ENCODE measurements around the gene CCNE1. TPM values are rescaled to one million over a fixed set of nuclear protein-coding genes. Genes with fewer than 3 reads are reported as not detected.

The CCNE1 gene
- total RNA-seq, 1 experiment from 2014 or later, result 12.0 TPM

DNA sequence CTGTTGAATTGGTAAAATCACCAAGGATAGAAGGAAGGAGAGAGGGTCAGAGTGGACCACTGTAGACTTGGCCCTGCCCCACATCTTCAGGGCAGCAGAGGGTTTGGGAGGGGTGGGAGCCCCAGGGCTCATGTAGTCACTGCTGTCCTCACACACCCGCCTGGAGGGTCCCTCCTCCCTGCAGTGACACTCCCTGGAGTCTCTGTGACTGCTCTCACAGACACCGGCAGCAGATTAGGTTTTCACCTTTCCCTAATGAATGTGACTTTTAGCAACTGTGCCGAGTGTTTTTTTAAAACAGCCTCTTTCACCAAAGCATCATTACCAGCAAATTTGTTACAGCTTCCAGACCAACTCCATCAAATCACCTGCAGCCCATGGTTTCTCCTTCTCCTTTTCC, 45.7 kb upstream of the CCNE1 start:
- TF ChIP-seq, protein P1, sequence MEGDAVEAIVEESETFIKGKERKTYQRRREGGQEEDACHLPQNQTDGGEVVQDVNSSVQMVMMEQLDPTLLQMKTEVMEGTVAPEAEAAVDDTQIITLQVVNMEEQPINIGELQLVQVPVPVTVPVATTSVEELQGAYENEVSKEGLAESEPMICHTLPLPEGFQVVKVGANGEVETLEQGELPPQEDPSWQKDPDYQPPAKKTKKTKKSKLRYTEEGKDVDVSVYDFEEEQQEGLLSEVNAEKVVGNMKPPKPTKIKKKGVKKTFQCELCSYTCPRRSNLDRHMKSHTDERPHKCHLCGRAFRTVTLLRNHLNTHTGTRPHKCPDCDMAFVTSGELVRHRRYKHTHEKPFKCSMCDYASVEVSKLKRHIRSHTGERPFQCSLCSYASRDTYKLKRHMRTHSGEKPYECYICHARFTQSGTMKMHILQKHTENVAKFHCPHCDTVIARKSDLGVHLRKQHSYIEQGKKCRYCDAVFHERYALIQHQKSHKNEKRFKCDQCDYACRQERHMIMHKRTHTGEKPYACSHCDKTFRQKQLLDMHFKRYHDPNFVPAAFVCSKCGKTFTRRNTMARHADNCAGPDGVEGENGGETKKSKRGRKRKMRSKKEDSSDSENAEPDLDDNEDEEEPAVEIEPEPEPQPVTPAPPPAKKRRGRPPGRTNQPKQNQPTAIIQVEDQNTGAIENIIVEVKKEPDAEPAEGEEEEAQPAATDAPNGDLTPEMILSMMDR (conservative IDR thresholded peaks at IDR 0.05; ENCODE audit: low read depth, low read length), result no peak
- no peak for TF ChIP-seq EZH2 (IDR thresholded peaks at IDR 0.05; ENCODE audit: borderline replicate concordance, low read depth, low read length, poor library complexity, severe bottlenecking)
- Histone ChIP-seq H3K4me1 (ENCODE audit: insufficient read depth, low read length, poor library complexity, severe bottlenecking) (no peaks in the 10 kb centered on the region), H3K27me3 (replicated peaks; ENCODE audit: insufficient read depth, low read depth, low read length, poor library complexity) (peaks cover 3% of the 10 kb centered on the region), H3K27ac (ENCODE audit: low read depth, low read length, poor library complexity, severe bottlenecking) (no peak overlapping the region), H3K9me3 (ENCODE audit: low read depth, low read length, poor library complexity, severe bottlenecking) (no peaks in the 10 kb centered on the region), H3K4me3 (ENCODE audit: low read depth, low read length, poor library complexity, severe bottlenecking) (no peak overlapping the region), H3K36me3 (ENCODE audit: insufficient read depth, low read length, poor library complexity, severe bottlenecking) (no peaks in the 10 kb centered on the region)
- ChIA-PET CTCF (no interaction called here), POLR2A (ENCODE audit: low non-redundant PET) (no interaction called here)
- no peak for DNase-seq (ENCODE audit: low spot score)
- BruUV-seq (replicated peaks), result no TSS peak
- intact Hi-C loops (cut with micrococcal nuclease; ENCODE audit: unreplicated experiment), result no loop called here

DNA sequence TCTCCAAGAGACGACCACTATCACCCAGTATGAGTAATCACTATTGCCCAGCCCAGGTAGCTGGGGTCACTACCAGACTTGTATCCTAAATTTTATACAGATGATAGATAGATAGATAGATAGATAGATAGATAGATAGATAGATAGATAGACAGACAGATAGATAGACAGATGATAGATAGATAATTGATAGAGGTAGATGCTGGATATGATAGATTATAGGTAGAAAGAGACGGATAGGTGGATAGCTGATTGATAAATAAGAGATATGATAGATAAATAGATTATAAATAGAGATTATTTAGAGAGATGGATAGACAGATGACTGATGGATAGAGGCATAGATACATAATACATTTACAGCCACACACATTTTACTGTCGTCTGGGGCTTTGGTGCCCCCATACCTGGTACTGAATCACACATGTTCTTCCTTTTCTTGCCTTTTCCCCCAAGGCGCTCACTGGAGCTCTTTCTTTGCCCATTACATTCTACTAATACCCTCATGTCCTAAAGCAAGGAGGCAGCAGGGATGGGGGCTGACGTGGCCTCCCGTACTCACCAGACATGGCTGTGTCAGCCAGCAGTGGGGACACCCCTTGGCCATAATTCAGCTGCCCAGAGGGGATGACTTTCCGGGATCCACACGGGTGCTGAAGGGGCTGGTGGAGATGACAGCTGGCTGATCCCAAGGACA, 44.6 kb upstream of the CCNE1 start:
- no peak overlapping the region for H3K4me3 ChIP-seq (ENCODE audit: low read depth, low read length, poor library complexity, severe bottlenecking)
- BruUV-seq (replicated peaks), result no TSS peak
- H3K9me3 ChIP-seq (ENCODE audit: low read depth, low read length, poor library complexity, severe bottlenecking), result no peaks in the 10 kb centered on the region
- CTCF ChIA-PET, result no interaction called here
- TF ChIP-seq EZH2 (IDR thresholded peaks at IDR 0.05; ENCODE audit: borderline replicate concordance, low read depth, low read length, poor library complexity, severe bottlenecking), result no peak
- TF ChIP-seq, protein P1 (conservative IDR thresholded peaks at IDR 0.05; ENCODE audit: low read depth, low read length), result no peak
- no peak for DNase-seq (ENCODE audit: low spot score)
- intact Hi-C loops (cut with micrococcal nuclease; ENCODE audit: unreplicated experiment), result no loop called here
- H3K36me3 ChIP-seq (ENCODE audit: insufficient read depth, low read length, poor library complexity, severe bottlenecking), result no peaks in the 10 kb centered on the region
- H3K27ac ChIP-seq (ENCODE audit: low read depth, low read length, poor library complexity, severe bottlenecking), result no peak overlapping the region
- peaks cover 3% of the 10 kb centered on the region for H3K27me3 ChIP-seq (replicated peaks; ENCODE audit: insufficient read depth, low read depth, low read length, poor library complexity)
- POLR2A ChIA-PET (ENCODE audit: low non-redundant PET), result no interaction called here
- H3K4me1 ChIP-seq (ENCODE audit: insufficient read depth, low read length, poor library complexity, severe bottlenecking), result no peaks in the 10 kb centered on the region

DNA sequence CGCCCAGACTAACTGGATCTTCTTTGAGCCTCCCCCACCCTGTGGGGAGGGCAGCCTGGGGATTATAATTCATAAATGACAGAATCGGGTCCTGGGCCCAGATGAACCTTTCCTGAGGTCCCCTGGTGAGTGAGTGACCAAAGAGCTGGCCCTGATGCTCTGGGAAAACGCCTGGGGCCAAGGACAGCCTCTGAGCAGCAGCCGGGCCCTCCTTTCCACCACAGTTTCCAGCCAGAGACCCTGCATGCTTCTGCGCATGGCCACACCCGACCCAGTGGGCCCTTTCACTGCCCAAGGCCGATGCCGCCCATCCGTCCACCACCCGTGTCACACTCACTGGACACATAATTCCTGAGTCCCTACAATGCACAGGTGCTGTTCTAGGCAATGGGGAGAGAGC, 43.6 kb upstream of the CCNE1 start:
- TF ChIP-seq, protein P1 (conservative IDR thresholded peaks at IDR 0.05; ENCODE audit: low read depth, low read length), result no peak
- no peak for TF ChIP-seq EZH2 (IDR thresholded peaks at IDR 0.05; ENCODE audit: borderline replicate concordance, low read depth, low read length, poor library complexity, severe bottlenecking)
- CTCF ChIA-PET, result no interaction called here
- Histone ChIP-seq H3K27me3 (replicated peaks; ENCODE audit: insufficient read depth, low read depth, low read length, poor library complexity) (peaks cover 3% of the 10 kb centered on the region), H3K36me3 (ENCODE audit: insufficient read depth, low read length, poor library complexity, severe bottlenecking) (no peaks in the 10 kb centered on the region), H3K4me3 (ENCODE audit: low read depth, low read length, poor library complexity, severe bottlenecking) (no peak overlapping the region), H3K9me3 (ENCODE audit: low read depth, low read length, poor library complexity, severe bottlenecking) (no peaks in the 10 kb centered on the region), H3K4me1 (ENCODE audit: insufficient read depth, low read length, poor library complexity, severe bottlenecking) (no peaks in the 10 kb centered on the region), H3K27ac (ENCODE audit: low read depth, low read length, poor library complexity, severe bottlenecking) (no peak overlapping the region)
- intact Hi-C loops (cut with micrococcal nuclease; ENCODE audit: unreplicated experiment), result no loop called here
- DNase-seq (ENCODE audit: low spot score), result no peak
- POLR2A ChIA-PET (ENCODE audit: low non-redundant PET), result no interaction called here
- no TSS peak for BruUV-seq (replicated peaks)

Measured in A673 (cell line).